ENCODE data around the gene LCMT2. TPM values are rescaled to one million over a fixed set of nuclear protein-coding genes. Genes with fewer than 3 reads are reported as not detected.

LCMT2 gene
- total RNA-seq, 4 donors from 2014 or later: 3.0 to 6.2 (median 5.3) TPM

DNA sequence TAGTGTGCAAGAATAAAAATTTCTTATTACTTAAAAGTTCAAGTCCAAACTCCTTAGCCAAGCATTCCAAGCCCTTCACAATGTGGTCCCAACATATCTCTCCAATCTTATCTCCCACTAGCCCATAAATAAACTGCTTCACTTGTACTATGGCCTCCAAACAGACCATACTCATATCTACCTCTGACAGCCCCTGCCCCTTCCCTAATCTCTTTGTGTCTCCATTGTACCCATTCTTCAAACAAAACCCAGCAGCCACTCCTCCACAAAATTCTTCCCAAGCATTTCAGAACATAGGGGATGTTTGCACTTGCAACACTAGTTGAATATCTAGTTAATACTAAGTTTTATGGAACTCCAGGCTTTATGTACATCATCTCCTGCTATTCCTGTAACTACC lies 30.5 kb downstream of the LCMT2 start:
- Histone ChIP-seq H3K4me3 (no peak overlapping the region), H3K36me3 (no peaks in the 10 kb centered on the region), H3K27me3 (peaks cover 0 to 7% (median 0%) of the 10 kb centered on the region in 3 donors), H3K4me1 (no peaks in the 10 kb centered on the region), H3K9me3 (no peaks in the 10 kb centered on the region), H3K27ac (no peak overlapping the region)
- no peak for DNase-seq
- in situ Hi-C loops (cut with MboI; ENCODE audit: low sequenced_read_pairs in 4 of 4) (no loop called here), intact Hi-C loops (cut with DNase I; ENCODE audit: low total_unique reads) (no loop called here)
- no peak for TF ChIP-seq POLR2A (IDR thresholded peaks at IDR 0.05)
- TF ChIP-seq, protein P1, sequence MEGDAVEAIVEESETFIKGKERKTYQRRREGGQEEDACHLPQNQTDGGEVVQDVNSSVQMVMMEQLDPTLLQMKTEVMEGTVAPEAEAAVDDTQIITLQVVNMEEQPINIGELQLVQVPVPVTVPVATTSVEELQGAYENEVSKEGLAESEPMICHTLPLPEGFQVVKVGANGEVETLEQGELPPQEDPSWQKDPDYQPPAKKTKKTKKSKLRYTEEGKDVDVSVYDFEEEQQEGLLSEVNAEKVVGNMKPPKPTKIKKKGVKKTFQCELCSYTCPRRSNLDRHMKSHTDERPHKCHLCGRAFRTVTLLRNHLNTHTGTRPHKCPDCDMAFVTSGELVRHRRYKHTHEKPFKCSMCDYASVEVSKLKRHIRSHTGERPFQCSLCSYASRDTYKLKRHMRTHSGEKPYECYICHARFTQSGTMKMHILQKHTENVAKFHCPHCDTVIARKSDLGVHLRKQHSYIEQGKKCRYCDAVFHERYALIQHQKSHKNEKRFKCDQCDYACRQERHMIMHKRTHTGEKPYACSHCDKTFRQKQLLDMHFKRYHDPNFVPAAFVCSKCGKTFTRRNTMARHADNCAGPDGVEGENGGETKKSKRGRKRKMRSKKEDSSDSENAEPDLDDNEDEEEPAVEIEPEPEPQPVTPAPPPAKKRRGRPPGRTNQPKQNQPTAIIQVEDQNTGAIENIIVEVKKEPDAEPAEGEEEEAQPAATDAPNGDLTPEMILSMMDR (IDR thresholded peaks at IDR 0.05 in 4 of 5, conservative IDR thresholded peaks at IDR 0.05 in 1 of 5): no peak
- no peak for ATAC-seq

DNA sequence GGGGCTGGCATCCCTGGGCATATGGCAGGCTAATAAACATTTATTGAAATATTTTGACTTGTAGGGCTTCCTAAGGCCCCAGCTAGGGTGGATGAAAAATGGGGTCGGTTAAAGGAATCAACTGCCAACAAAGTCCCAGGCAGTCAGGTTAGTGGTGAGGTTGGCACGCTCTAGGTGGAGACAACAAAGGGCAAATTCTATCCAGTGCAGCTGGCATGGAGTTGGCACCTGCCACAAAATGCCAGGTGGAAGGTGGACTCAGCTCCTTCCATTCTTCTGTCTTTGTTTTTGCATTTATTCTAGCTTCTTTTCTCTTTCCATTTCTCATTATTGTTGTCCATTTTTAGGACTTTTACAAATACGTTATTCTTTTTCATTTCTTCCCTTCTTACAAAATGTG lies 31.0 kb downstream of the LCMT2 start:
- ATAC-seq (no peak), DNase-seq (no peak)
- Histone ChIP-seq H3K4me3 (no peak overlapping the region), H3K36me3 (no peaks in the 10 kb centered on the region), H3K4me1 (no peaks in the 10 kb centered on the region), H3K9me3 (no peaks in the 10 kb centered on the region), H3K27ac (no peak overlapping the region), H3K27me3 (peaks cover under 1 to 8% (median 3%) of the 10 kb centered on the region in 3 donors)
- no peak for TF ChIP-seq POLR2A (IDR thresholded peaks at IDR 0.05)
- TF ChIP-seq, protein P1 (IDR thresholded peaks at IDR 0.05 in 4 of 5, conservative IDR thresholded peaks at IDR 0.05 in 1 of 5): no peak
- in situ Hi-C loops (cut with MboI; ENCODE audit: low sequenced_read_pairs in 4 of 4): no loop called here
- intact Hi-C loops (cut with DNase I; ENCODE audit: low total_unique reads): no loop called here

DNA sequence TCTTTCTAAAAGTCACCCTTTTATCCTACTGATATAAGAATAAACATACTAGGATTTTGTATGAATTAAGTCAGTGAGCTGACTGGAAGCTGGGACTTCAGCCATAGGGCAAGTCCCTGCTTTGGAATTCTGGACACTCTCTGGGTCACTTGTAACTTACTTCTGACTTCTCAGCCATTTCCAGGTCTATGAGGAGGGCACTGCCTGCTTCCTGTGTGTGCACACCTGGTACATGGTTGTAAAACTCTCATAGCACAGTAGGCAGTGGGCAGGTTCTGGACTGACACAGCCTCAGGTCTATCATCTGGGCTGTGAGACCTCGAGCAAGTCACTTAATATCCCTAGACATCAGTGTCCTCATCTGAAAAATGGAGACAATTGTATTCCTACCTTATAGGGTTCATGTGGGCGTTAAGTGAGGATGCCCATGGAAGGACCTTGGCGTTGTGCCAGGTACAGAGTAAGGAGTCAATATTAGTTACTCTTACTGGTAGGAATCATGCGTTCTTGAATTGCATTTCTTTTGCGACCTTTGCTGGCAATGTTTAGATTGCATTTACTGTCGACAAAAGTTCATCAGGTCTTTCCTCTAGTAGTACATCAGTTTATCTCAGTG lies 36.2 kb downstream of the LCMT2 start:
- Histone ChIP-seq H3K4me1 (peaks cover 0 to 4% of the 10 kb centered on the region in 2 donors), H3K4me3 (no peak overlapping the region), H3K27ac (no peak overlapping the region), H3K9me3 (no peaks in the 10 kb centered on the region), H3K27me3 (peaks cover 5 to 11% (median 8%) of the 10 kb centered on the region in 3 donors), H3K36me3 (no peaks in the 10 kb centered on the region)
- DNase-seq: no peak
- intact Hi-C loops (cut with DNase I; ENCODE audit: low total_unique reads) (no loop called here), in situ Hi-C loops (cut with MboI; ENCODE audit: low sequenced_read_pairs in 4 of 4) (no loop called here)
- no peak for ATAC-seq
- no peak for TF ChIP-seq POLR2A (IDR thresholded peaks at IDR 0.05)
- TF ChIP-seq, protein P1 (IDR thresholded peaks at IDR 0.05 in 4 of 5, conservative IDR thresholded peaks at IDR 0.05 in 1 of 5): no peak

DNA sequence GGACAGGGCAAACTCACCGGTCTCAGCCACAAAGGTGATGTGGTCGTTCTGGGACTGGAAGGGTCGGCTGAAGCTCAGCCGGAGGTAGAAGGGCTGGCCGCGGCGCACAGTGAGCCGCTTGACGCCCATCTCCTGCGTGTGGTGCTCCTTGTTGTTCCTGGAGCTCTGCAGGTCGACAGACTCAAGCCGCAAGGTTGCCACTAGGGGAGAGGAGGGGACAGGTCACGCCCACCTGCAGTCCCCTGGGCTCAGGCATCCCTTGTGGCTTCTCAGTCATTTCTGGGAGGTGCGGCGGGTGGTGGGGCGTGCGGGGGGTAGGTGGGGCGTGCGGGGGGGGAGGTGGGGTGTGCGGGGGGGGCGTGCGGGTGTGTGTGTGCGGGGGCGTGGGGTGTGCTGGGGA lies 36.9 kb downstream of the LCMT2 start:
- Histone ChIP-seq H3K36me3 (no peaks in the 10 kb centered on the region), H3K4me3 (no peak overlapping the region), H3K9me3 (no peaks in the 10 kb centered on the region), H3K27ac (no peak overlapping the region), H3K27me3 (peaks cover 5 to 11% (median 8%) of the 10 kb centered on the region in 3 donors), H3K4me1 (peaks cover 0 to 4% of the 10 kb centered on the region in 2 donors)
- DNase-seq: no peak
- no peak for TF ChIP-seq POLR2A (IDR thresholded peaks at IDR 0.05)
- TF ChIP-seq, protein P1 (IDR thresholded peaks at IDR 0.05 in 4 of 5, conservative IDR thresholded peaks at IDR 0.05 in 1 of 5): no peak
- ATAC-seq: no peak
- intact Hi-C loops (cut with DNase I; ENCODE audit: low total_unique reads): no loop called here
- in situ Hi-C loops (cut with MboI; ENCODE audit: low sequenced_read_pairs in 4 of 4): no loop called here
